HepG2 (cell line): ENCODE results near the gene AHCYL2. TPM values are rescaled to one million over a fixed set of nuclear protein-coding genes. Genes with fewer than 3 reads are reported as not detected.

Experiments
- ATAC-seq: fragments of 200-7000 bp; cut with Tn5 transposase; 3 replicates; pipeline ENCODE4 v1.9.1; 2020; ENCODE audit warnings: mild to moderate bottlenecking, moderate library complexity
- BruUV-seq: library from RNA; stranded (reverse); fragments of 400-500 nt; replicated peaks from 2 replicates; lab custom pipeline; 2021; lab: Mats Ljungman, UMichigan
- CTCF ChIA-PET: fragments of 300-600 bp; formaldehyde crosslinking; extraction: SDS; loops from one replicate; lab custom pipeline; 2021; ENCODE audit warnings: low total read pairs, inconsistent platforms, low intra/inter-chr PET ratio; lab: Yijun Ruan, JAX
- POLR2A ChIA-PET: fragments of 350-600 bp; sonication (Branson Sonifier 250); formaldehyde crosslinking; loops from one replicate; lab custom pipeline; 2020; ENCODE audit warnings: antibody characterized with exemption, inconsistent platforms; lab: Yijun Ruan, JAX
- DNase-seq: peaks from one replicate; pipeline ENCODE4 v3.0.0-alpha.2; 2015; ENCODE audit warnings: low spot score
- FAIRE-seq: peaks from 3 replicates; lab custom pipeline; 2011; peaks lifted over from hg19 to GRCh38; lab: Jason Lieb, UNC
- H2AFZ ChIP-seq: one replicate; pipeline ENCODE4 v1.6.1; 2011; ENCODE audit warnings: low read length, inconsistent platforms
- H3K27ac ChIP-seq: fragments of 300-600 bp; 3 replicates; pipeline ENCODE4 v1.8.0; 2011; ENCODE audit warnings: mixed run types, mild to moderate bottlenecking, mixed read lengths, low read length, inconsistent platforms; ENCODE audit not compliant: insufficient read depth; ENCODE audit errors: extremely low read length
- H3K27me3 ChIP-seq, 2 experiments: fragments of 200-600 bp in 1 of 2; 2 replicates in 1 of 2; 3 replicates in 1 of 2; pipeline versions ENCODE4 v1.6.0 to v1.8.0; 2011; ENCODE audit warnings: low read length in 2 of 2, mild to moderate bottlenecking in 2 of 2, moderate library complexity in 2 of 2, inconsistent platforms in 1 of 2; ENCODE audit not compliant: insufficient read depth in 2 of 2, control insufficient read depth in 1 of 2
- H3K36me3 ChIP-seq, 2 experiments: fragments of 200-600 bp in 1 of 2; replicated peaks in 1 of 2; 2 replicates in 1 of 2; 3 replicates in 1 of 2; pipeline versions ENCODE4 v1.5.1 to v1.8.0; 2011; ENCODE audit warnings: low read length in 2 of 2, inconsistent platforms in 1 of 2; ENCODE audit not compliant: insufficient read depth in 2 of 2, control insufficient read depth in 1 of 2
- H3K4me1 ChIP-seq: 2 replicates; pipeline ENCODE4 v1.5.1; 2012; ENCODE audit warnings: low read length, inconsistent platforms; ENCODE audit not compliant: insufficient read depth
- H3K4me2 ChIP-seq: 2 replicates; pipeline ENCODE4 v1.6.0; 2011; ENCODE audit warnings: low read depth, low read length, inconsistent platforms
- H3K4me3 ChIP-seq, 3 experiments: fragments of 200-600 bp in 1 of 3; sonication (generic), shearing (Covaris generic) in 1 of 3; replicated peaks in 1 of 3; 2 replicates each; pipeline ENCODE4 v1.5.1; 2011 to 2016; ENCODE audit warnings: low read length in 3 of 3, inconsistent platforms in 2 of 3, low read depth in 2 of 3, mild to moderate bottlenecking in 2 of 3, control low read depth in 1 of 3, mixed read lengths in 1 of 3; ENCODE audit not compliant: insufficient read depth in 1 of 3
- H3K79me2 ChIP-seq: one replicate; pipeline ENCODE4 v1.6.1; 2011; ENCODE audit warnings: low read length, inconsistent platforms; ENCODE audit not compliant: insufficient read depth
- H3K9ac ChIP-seq: 2 replicates; pipeline ENCODE4 v1.6.0; 2011; ENCODE audit warnings: mild to moderate bottlenecking, low read depth, low read length, inconsistent platforms; ENCODE audit not compliant: insufficient read depth
- H3K9me3 ChIP-seq: 2 replicates; pipeline ENCODE4 v1.5.1; 2012; ENCODE audit warnings: mild to moderate bottlenecking, low read length
- H4K20me1 ChIP-seq: 2 replicates; pipeline ENCODE4 v1.6.0; 2011; ENCODE audit warnings: inconsistent platforms, mild to moderate bottlenecking, low read length, moderate library complexity; ENCODE audit not compliant: insufficient read depth
- ELF4 ChIP-seq: sonication (generic); formaldehyde crosslinking; IDR thresholded peaks from 2 replicates; pipeline ENCODE4 v1.5.0; 2020; ENCODE audit warnings: missing genetic modification reagents, mild to moderate bottlenecking, moderate library complexity, borderline replicate concordance
- JUNB ChIP-seq: sonication (generic); formaldehyde crosslinking; IDR thresholded peaks from 2 replicates; pipeline ENCODE4 v1.8.0; 2022; ENCODE audit warnings: missing genetic modification reagents, mild to moderate bottlenecking, borderline replicate concordance
- KAT7 ChIP-seq: IDR thresholded peaks from 2 replicates; pipeline ENCODE4 v1.6.1; 2018; ENCODE audit warnings: borderline replicate concordance, missing compliant biosample characterization
- MTA3 ChIP-seq: sonication (generic); formaldehyde crosslinking; IDR thresholded peaks from 2 replicates; pipeline ENCODE4 v1.4.0; 2020; ENCODE audit warnings: missing genetic modification reagents
- WIZ ChIP-seq: sonication (generic); formaldehyde crosslinking; IDR thresholded peaks from 2 replicates; pipeline ENCODE4 v1.5.1; 2020; ENCODE audit warnings: mild to moderate bottlenecking, missing genetic modification reagents
- ZBTB3 ChIP-seq: sonication (generic); formaldehyde crosslinking; IDR thresholded peaks from 2 replicates; pipeline ENCODE4 v1.4.0; 2020; ENCODE audit warnings: low read depth, mild to moderate bottlenecking, moderate library complexity, missing genetic modification reagents, borderline replicate concordance
- WGBS: methylation state at CpG from one replicate; pipeline ENCODE4 v1.1.6; 2017; ENCODE audit warnings: low lambda C conversion rate; 5-methylcytosine and 5-hydroxymethylcytosine counted together
- in situ Hi-C: cut with HindIII; loops from 2 replicates; pipeline ENCODE4 v1.10.0; 2017; ENCODE audit warnings: low pct_unique_long_range_greater_than_20kb; ENCODE audit not compliant: extremely low pct_ligation_motif_present
- intact Hi-C: fragments of 100-400 bp; cut with micrococcal nuclease; formaldehyde crosslinking; loops from one replicate; pipeline ENCODE4 v1.10.0; 2022; ENCODE audit not compliant: unreplicated experiment
- polyA plus RNA-seq, 8 experiments: library from polyadenylated mRNA; depleted of rRNA in 3 of 8; stranded (reverse) in 7 of 8; unstranded in 1 of 8; fragments of >200 nt; fragmentation: Illumina TruSeq in 4 of 8; extraction: Trizol in 4 of 8; gene quantifications; 2 replicates each; pipeline versions ENCODE4 v1.2.1 to v1.2.3, GENCODE V29; 2011 to 2016; ENCODE audit warnings: low read depth in 4 of 8, missing spikeins in 1 of 8, mixed read lengths in 1 of 8; ENCODE audit not compliant: insufficient read depth in 1 of 8
- total RNA-seq, 5 experiments: library from RNA; depleted of rRNA; stranded (reverse); fragments of >200 nt; fragmentation: Illumina TruSeq; extraction: Trizol; gene quantifications; 2 replicates each; pipeline ENCODE4 v1.2.3, GENCODE V29; 2016; ENCODE audit warnings: low read depth in 1 of 5
- TF ChIP-seq, protein P1 (sequence below): sonication (generic); formaldehyde crosslinking; conservative IDR thresholded peaks from 2 replicates; pipeline ENCODE4 v1.4.0; 2020; ENCODE audit warnings: missing genetic modification reagents
- TF ChIP-seq, protein P2 (sequence below): sonication (generic); formaldehyde crosslinking; IDR thresholded peaks from 2 replicates; pipeline ENCODE4 v1.8.0; 2022; ENCODE audit warnings: low read depth, missing genetic modification reagents

AHCYL2 gene
- total and polyA plus RNA-seq, 2 of the 13 experiments (the other 11 are each of a cell fraction or from before 2014, with no cell fraction given) = 9.5 to 14.7 TPM

DNA sequence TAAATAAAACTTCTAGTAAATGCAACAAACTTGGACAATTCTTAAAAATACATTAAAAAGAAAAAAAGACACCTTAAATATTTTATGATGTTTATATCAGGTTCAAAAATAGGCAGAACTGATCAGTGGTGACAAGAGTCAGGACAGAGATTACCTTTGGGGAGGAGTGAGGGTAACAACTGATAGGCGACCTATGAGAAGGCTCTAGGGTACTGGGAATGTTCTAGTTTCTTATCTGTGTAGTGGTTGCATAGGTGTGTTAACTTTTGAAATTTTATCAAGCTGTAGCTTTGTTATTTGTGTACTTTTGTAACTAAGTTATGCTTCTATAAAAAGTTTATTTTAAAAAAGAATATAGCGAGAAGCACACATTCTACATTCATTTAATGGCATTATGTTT, 134.3 kb downstream of the AHCYL2 start:
- FAIRE-seq = no peak
- 87% methylated on average over 2 of the region's 2 CpGs for WGBS
- no peak for ATAC-seq
- Histone ChIP-seq H3K79me2 (no peaks in the 10 kb centered on the region), H3K9me3 (no peaks in the 10 kb centered on the region), H3K27me3 (no peaks in the 10 kb centered on the region), H4K20me1 (no peaks in the 10 kb centered on the region), H3K4me3 (no peak overlapping the region), H3K36me3 (no peaks in the 10 kb centered on the region), H3K4me1 (no peaks in the 10 kb centered on the region), H3K27ac (no peak overlapping the region), H3K9ac (no peak overlapping the region), H3K4me2 (no peak overlapping the region), H2AFZ (no peak overlapping the region)
- ChIA-PET CTCF (no interaction called here), POLR2A (no interaction called here)
- no peak for TF ChIP-seq ELF4 (CRISPR knock-in tag)
- TF ChIP-seq ZBTB3 = no peak
- TF ChIP-seq KAT7 (CRISPR knock-in tag) = no peak
- TF ChIP-seq WIZ (CRISPR knock-in tag) = no peak
- TF ChIP-seq, protein P1, sequence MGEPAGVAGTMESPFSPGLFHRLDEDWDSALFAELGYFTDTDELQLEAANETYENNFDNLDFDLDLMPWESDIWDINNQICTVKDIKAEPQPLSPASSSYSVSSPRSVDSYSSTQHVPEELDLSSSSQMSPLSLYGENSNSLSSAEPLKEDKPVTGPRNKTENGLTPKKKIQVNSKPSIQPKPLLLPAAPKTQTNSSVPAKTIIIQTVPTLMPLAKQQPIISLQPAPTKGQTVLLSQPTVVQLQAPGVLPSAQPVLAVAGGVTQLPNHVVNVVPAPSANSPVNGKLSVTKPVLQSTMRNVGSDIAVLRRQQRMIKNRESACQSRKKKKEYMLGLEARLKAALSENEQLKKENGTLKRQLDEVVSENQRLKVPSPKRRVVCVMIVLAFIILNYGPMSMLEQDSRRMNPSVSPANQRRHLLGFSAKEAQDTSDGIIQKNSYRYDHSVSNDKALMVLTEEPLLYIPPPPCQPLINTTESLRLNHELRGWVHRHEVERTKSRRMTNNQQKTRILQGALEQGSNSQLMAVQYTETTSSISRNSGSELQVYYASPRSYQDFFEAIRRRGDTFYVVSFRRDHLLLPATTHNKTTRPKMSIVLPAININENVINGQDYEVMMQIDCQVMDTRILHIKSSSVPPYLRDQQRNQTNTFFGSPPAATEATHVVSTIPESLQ (CRISPR knock-in tag) = no peak
- intact Hi-C loops (no loop called here), in situ Hi-C loops (loop anchor here (25.0 kb wide), 1 partner anchor 278 kb away; no protein-coding TSS in a partner anchor)
- no peak for DNase-seq
- no TSS peak for BruUV-seq

DNA sequence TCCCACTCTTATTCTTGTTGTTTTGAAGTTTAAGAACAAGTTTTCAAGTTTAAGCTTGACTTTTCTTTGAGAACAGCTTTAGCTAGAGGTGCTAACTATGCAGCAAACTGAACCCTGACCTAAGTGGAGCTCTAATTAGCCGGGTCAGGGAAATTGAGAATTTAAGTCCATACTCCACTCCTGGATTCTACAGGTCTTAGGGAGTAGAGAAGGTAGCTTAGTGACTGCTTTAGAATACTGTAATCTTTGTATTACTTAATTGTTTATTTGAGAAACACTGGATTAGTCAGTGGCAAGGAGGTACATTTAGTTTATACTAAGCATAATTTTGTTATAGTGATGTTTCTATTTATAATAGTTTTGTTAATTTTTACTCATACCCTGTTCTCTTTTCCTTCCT, 134.8 kb downstream of the AHCYL2 start:
- Histone ChIP-seq H3K4me2 (no peak overlapping the region), H3K79me2 (no peaks in the 10 kb centered on the region), H3K4me1 (no peaks in the 10 kb centered on the region), H3K4me3 (no peak overlapping the region), H3K27me3 (no peaks in the 10 kb centered on the region), H4K20me1 (no peaks in the 10 kb centered on the region), H3K9ac (no peak overlapping the region), H3K27ac (no peak overlapping the region), H3K36me3 (no peaks in the 10 kb centered on the region), H3K9me3 (no peaks in the 10 kb centered on the region), H2AFZ (no peak overlapping the region)
- no peak for FAIRE-seq
- WGBS = 95% methylated on average over 1 of the region's 1 CpG
- BruUV-seq = no TSS peak
- ChIA-PET CTCF (no interaction called here), POLR2A (no interaction called here)
- in situ Hi-C loops = loop anchor here (25.0 kb wide), 1 partner anchor 278 kb away; no protein-coding TSS in a partner anchor
- intact Hi-C loops = loop anchor here (10.0 kb wide), 1 partner anchor 285 kb away; no protein-coding TSS in a partner anchor
- TF ChIP-seq, protein P2, sequence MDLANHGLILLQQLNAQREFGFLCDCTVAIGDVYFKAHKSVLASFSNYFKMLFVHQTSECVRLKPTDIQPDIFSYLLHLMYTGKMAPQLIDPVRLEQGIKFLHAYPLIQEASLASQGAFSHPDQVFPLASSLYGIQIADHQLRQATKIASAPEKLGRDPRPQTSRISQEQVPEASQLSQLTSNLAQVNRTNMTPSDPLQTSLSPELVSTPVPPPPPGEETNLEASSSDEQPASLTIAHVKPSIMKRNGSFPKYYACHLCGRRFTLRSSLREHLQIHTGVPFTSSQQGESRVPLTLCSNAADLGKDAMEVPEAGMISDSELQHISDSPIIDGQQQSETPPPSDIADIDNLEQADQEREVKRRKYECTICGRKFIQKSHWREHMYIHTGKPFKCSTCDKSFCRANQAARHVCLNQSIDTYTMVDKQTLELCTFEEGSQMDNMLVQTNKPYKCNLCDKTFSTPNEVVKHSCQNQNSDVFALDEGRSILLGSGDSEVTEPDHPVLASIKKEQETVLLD (CRISPR knock-in tag) = no peak
- TF ChIP-seq MTA3 (CRISPR knock-in tag) = no peak
- TF ChIP-seq JUNB = no peak
- no peak for DNase-seq
- ATAC-seq = no peak
